Measurements from ENCODE around the gene KLRF2.

Gene KLRF2

GRCh38 chr12:9926876-9927275 is 45.6 kb downstream of the KLRF2 start:
- Histone ChIP-seq H3K27ac (ENCODE audit: low read depth, low read length) (no peak overlapping the region), H3K27me3 (ENCODE audit: control insufficient read depth, low read length) (peaks cover 20% of the 10 kb centered on the region), H3K4me1 (ENCODE audit: control insufficient read depth, low read length) (no peaks in the 10 kb centered on the region), H3K79me2 (ENCODE audit: control insufficient read depth, low read length) (no peaks in the 10 kb centered on the region), H3K9me3 (ENCODE audit: control insufficient read depth, insufficient read depth, low read length) (no peaks in the 10 kb centered on the region), H3K36me3 (ENCODE audit: control insufficient read depth, low read length) (no peaks in the 10 kb centered on the region), H4K20me1 (ENCODE audit: control insufficient read depth, insufficient read depth, low read depth, low read length) (no peaks in the 10 kb centered on the region), H3K4me2 (ENCODE audit: low read length) (no peak overlapping the region), H3F3A (ENCODE audit: control insufficient read depth, insufficient read depth) (no peaks in the 10 kb centered on the region), H3K4me3 (ENCODE audit: low read length) (no peak overlapping the region), H3K9me2 (replicated peaks; ENCODE audit: control insufficient read depth, low read length) (no peaks in the 10 kb centered on the region)
- TF ChIP-seq EZH2phosphoT487 (IDR thresholded peaks at IDR 0.05; ENCODE audit: borderline replicate concordance, low read length), result no peak
- TF ChIP-seq, protein P1, sequence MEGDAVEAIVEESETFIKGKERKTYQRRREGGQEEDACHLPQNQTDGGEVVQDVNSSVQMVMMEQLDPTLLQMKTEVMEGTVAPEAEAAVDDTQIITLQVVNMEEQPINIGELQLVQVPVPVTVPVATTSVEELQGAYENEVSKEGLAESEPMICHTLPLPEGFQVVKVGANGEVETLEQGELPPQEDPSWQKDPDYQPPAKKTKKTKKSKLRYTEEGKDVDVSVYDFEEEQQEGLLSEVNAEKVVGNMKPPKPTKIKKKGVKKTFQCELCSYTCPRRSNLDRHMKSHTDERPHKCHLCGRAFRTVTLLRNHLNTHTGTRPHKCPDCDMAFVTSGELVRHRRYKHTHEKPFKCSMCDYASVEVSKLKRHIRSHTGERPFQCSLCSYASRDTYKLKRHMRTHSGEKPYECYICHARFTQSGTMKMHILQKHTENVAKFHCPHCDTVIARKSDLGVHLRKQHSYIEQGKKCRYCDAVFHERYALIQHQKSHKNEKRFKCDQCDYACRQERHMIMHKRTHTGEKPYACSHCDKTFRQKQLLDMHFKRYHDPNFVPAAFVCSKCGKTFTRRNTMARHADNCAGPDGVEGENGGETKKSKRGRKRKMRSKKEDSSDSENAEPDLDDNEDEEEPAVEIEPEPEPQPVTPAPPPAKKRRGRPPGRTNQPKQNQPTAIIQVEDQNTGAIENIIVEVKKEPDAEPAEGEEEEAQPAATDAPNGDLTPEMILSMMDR (IDR thresholded peaks at IDR 0.05; ENCODE audit: low read depth, low read length, poor library complexity, severe bottlenecking), result no peak

GRCh38 chr12:9928607-9929006 is 47.3 kb downstream of the KLRF2 start:
- H3K4me2 ChIP-seq (ENCODE audit: low read length), result no peak overlapping the region
- H3K9me2 ChIP-seq (replicated peaks; ENCODE audit: control insufficient read depth, low read length), result no peaks in the 10 kb centered on the region
- no peaks in the 10 kb centered on the region for H3K79me2 ChIP-seq (ENCODE audit: control insufficient read depth, low read length)
- no peaks in the 10 kb centered on the region for H3F3A ChIP-seq (ENCODE audit: control insufficient read depth, insufficient read depth)
- H3K4me1 ChIP-seq (ENCODE audit: control insufficient read depth, low read length), result no peaks in the 10 kb centered on the region
- no peak overlapping the region for H3K4me3 ChIP-seq (ENCODE audit: low read length)
- no peaks in the 10 kb centered on the region for H3K36me3 ChIP-seq (ENCODE audit: control insufficient read depth, low read length)
- peaks cover 23% of the 10 kb centered on the region for H3K27me3 ChIP-seq (ENCODE audit: control insufficient read depth, low read length)
- no peaks in the 10 kb centered on the region for H4K20me1 ChIP-seq (ENCODE audit: control insufficient read depth, insufficient read depth, low read depth, low read length)
- TF ChIP-seq, protein P1 (IDR thresholded peaks at IDR 0.05; ENCODE audit: low read depth, low read length, poor library complexity, severe bottlenecking), result no peak
- no peaks in the 10 kb centered on the region for H3K9me3 ChIP-seq (ENCODE audit: control insufficient read depth, insufficient read depth, low read length)
- H3K27ac ChIP-seq (ENCODE audit: low read depth, low read length), result no peak overlapping the region

DNA sequence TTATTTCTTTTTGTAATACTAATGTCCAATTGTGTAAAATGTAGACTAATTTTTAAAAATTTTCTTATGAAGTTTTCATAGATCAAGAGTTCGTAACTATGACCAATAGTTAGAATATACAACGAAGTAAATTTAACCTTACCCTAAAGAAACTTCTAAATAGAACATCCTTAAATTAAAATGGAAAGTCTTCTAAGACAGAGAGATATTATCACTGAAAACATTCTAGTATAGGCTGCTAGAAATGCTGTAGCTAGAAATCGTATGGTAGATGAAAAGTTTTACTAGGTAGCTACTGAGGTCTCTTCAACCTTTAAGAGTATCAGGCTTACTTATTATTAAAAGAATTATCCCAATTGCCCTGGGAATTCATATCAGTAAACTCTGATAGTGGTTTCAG is 50.0 kb downstream of the KLRF2 start:
- Histone ChIP-seq H3K27ac (ENCODE audit: low read depth, low read length) (no peak overlapping the region), H3K4me3 (ENCODE audit: low read length) (no peak overlapping the region), H3K36me3 (ENCODE audit: control insufficient read depth, low read length) (no peaks in the 10 kb centered on the region), H3K79me2 (ENCODE audit: control insufficient read depth, low read length) (no peaks in the 10 kb centered on the region), H4K20me1 (ENCODE audit: control insufficient read depth, insufficient read depth, low read depth, low read length) (no peaks in the 10 kb centered on the region), H3F3A (ENCODE audit: control insufficient read depth, insufficient read depth) (no peaks in the 10 kb centered on the region), H3K9me2 (replicated peaks; ENCODE audit: control insufficient read depth, low read length) (no peaks in the 10 kb centered on the region), H3K27me3 (ENCODE audit: control insufficient read depth, low read length) (peaks cover 19% of the 10 kb centered on the region), H3K4me1 (ENCODE audit: control insufficient read depth, low read length) (no peaks in the 10 kb centered on the region), H3K4me2 (ENCODE audit: low read length) (no peak overlapping the region), H3K9me3 (ENCODE audit: control insufficient read depth, insufficient read depth, low read length) (no peaks in the 10 kb centered on the region)
- TF ChIP-seq, protein P1 (IDR thresholded peaks at IDR 0.05; ENCODE audit: low read depth, low read length, poor library complexity, severe bottlenecking), result no peak
- no peak for TF ChIP-seq EZH2phosphoT487 (IDR thresholded peaks at IDR 0.05; ENCODE audit: borderline replicate concordance, low read length)

- no peaks in the 10 kb centered on the region for H3K79me2 ChIP-seq (ENCODE audit: control insufficient read depth, low read length)
- H3K4me3 ChIP-seq (ENCODE audit: low read length), result no peak within 1 kb of the TSS
- no peak within 1 kb of the TSS for H3K4me2 ChIP-seq (ENCODE audit: low read length)
- H3K36me3 ChIP-seq (ENCODE audit: control insufficient read depth, low read length), result no peaks in the 10 kb centered on the region
- H3K9me3 ChIP-seq (ENCODE audit: control insufficient read depth, insufficient read depth, low read length), result no peaks in the 10 kb centered on the region
- no peaks in the 10 kb centered on the region for H3K9me2 ChIP-seq (replicated peaks; ENCODE audit: control insufficient read depth, low read length)
- peaks cover 11% of the 10 kb centered on the region for H3K27me3 ChIP-seq (ENCODE audit: control insufficient read depth, low read length)
- no peak for TF ChIP-seq EZH2phosphoT487 (IDR thresholded peaks at IDR 0.05; ENCODE audit: borderline replicate concordance, low read length)
- TF ChIP-seq, protein P1 (IDR thresholded peaks at IDR 0.05; ENCODE audit: low read depth, low read length, poor library complexity, severe bottlenecking), result no peak
- H3K4me1 ChIP-seq (ENCODE audit: control insufficient read depth, low read length), result no peaks in the 10 kb centered on the region
- no peaks in the 10 kb centered on the region for H3F3A ChIP-seq (ENCODE audit: control insufficient read depth, insufficient read depth)
- no peak within 1 kb of the TSS for H3K27ac ChIP-seq (ENCODE audit: low read depth, low read length)
- no peaks in the 10 kb centered on the region for H4K20me1 ChIP-seq (ENCODE audit: control insufficient read depth, insufficient read depth, low read depth, low read length)
These were observed 51.0 kb downstream of the KLRF2 start, which contains the start of gene CLEC2A for GRCh38 chr12:9932270-9932669. Gene CLEC2A (minus strand): TSS chr12:9932370. CDS start chr12:9932329, 41 bp downstream.
